ENCODE data around the gene C1orf198. TPM values are rescaled to one million over a fixed set of nuclear protein-coding genes. Genes with fewer than 3 reads are reported as not detected.

The C1orf198 gene
- total RNA-seq, 1 donor, result 352 TPM

- Histone ChIP-seq H3K27me3 (ENCODE audit: insufficient read depth, low read length) (no peaks in the 10 kb centered on the region), H3K9me3 (ENCODE audit: low read depth, low read length) (no peaks in the 10 kb centered on the region), H3K4me1 (ENCODE audit: insufficient read depth, low read length) (peaks cover 40% of the 10 kb centered on the region), H3K4me3 (ENCODE audit: insufficient read depth, low read length) (no peak overlapping the region), H3K36me3 (ENCODE audit: insufficient read depth, low read length) (peaks cover 2% of the 10 kb centered on the region), H3K27ac (ENCODE audit: low read depth, low read length) (no peak overlapping the region), H4K20me1 (ENCODE audit: insufficient read depth, low read length) (no peaks in the 10 kb centered on the region), H2AFZ (ENCODE audit: low read length) (no peak overlapping the region), H3K79me2 (ENCODE audit: insufficient read depth, low read length) (no peaks in the 10 kb centered on the region), H3K4me2 (ENCODE audit: insufficient read depth, low read length) (no peak overlapping the region)
- DNase-seq (ENCODE audit: insufficient read length, low spot score, missing footprints), result no peak
- TF ChIP-seq CTCF (IDR thresholded peaks at IDR 0.05; ENCODE audit: extremely low read depth, low read depth, low read length), result no peak
Measured at GRCh38 chr1:230901671-230902070, 33.4 kb upstream of the C1orf198 start.

DNA sequence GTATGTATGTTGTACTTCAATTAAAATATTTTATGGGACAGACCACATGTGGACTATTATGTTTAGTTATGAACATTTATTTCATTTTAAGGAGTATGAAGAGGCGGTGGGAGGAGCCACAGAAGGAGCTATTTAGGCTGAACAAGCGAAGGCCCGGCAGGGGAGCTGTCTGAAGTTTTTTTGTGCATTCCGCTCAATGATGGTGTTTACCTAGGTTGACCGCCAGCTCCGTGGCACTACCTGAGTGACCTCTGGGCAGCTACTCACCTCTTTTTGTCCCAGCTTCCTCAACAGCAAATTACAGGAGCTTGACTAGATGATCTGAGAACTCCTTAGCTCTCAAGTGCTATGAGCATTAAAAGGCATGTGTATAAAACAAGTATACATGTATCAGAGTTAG is 32.7 kb upstream of the C1orf198 start:
- Histone ChIP-seq H3K27me3 (ENCODE audit: insufficient read depth, low read length) (no peaks in the 10 kb centered on the region), H3K36me3 (ENCODE audit: insufficient read depth, low read length) (no peaks in the 10 kb centered on the region), H3K79me2 (ENCODE audit: insufficient read depth, low read length) (no peaks in the 10 kb centered on the region), H3K4me2 (ENCODE audit: insufficient read depth, low read length) (no peak overlapping the region), H2AFZ (ENCODE audit: low read length) (no peak overlapping the region), H3K27ac (ENCODE audit: low read depth, low read length) (peak overlapping the region; percentile 58), H4K20me1 (ENCODE audit: insufficient read depth, low read length) (no peaks in the 10 kb centered on the region), H3K4me3 (ENCODE audit: insufficient read depth, low read length) (no peak overlapping the region), H3K4me1 (ENCODE audit: insufficient read depth, low read length) (peaks cover 39% of the 10 kb centered on the region), H3K9me3 (ENCODE audit: low read depth, low read length) (no peaks in the 10 kb centered on the region)
- no peak for DNase-seq (ENCODE audit: insufficient read length, low spot score, missing footprints)
- no peak for TF ChIP-seq CTCF (IDR thresholded peaks at IDR 0.05; ENCODE audit: extremely low read depth, low read depth, low read length)

DNA sequence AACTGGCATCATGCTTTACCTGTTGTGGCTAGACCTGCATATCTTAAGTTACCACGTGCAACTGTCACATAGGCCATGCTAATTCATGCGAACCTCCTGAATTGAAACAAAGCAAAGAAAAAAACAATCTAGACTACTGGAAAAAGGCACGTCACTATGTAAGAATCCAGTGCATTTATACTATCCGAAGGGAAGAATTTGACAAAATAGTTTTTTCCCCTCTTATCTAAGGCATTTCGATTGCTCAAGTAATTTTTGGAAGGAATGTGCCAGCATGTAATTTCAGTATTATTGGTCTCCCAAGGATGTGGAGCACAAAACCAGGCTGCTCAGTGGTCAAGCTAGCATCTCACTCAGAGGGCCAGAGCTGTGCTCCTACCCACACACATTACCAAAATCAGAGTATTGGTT is 31.5 kb upstream of the C1orf198 start:
- Histone ChIP-seq H3K9me3 (ENCODE audit: low read depth, low read length) (no peaks in the 10 kb centered on the region), H3K27me3 (ENCODE audit: insufficient read depth, low read length) (no peaks in the 10 kb centered on the region), H3K36me3 (ENCODE audit: insufficient read depth, low read length) (no peaks in the 10 kb centered on the region), H3K4me2 (ENCODE audit: insufficient read depth, low read length) (peak overlapping the region; percentile 53), H2AFZ (ENCODE audit: low read length) (no peak overlapping the region), H4K20me1 (ENCODE audit: insufficient read depth, low read length) (no peaks in the 10 kb centered on the region), H3K4me1 (ENCODE audit: insufficient read depth, low read length) (peaks cover 32% of the 10 kb centered on the region), H3K27ac (ENCODE audit: low read depth, low read length) (peak overlapping the region; percentile 58), H3K79me2 (ENCODE audit: insufficient read depth, low read length) (no peaks in the 10 kb centered on the region), H3K4me3 (ENCODE audit: insufficient read depth, low read length) (no peak overlapping the region)
- TF ChIP-seq CTCF (IDR thresholded peaks at IDR 0.05; ENCODE audit: extremely low read depth, low read depth, low read length), result no peak
- peak; percentile 85 for DNase-seq (ENCODE audit: insufficient read length, low spot score, missing footprints)

DNA sequence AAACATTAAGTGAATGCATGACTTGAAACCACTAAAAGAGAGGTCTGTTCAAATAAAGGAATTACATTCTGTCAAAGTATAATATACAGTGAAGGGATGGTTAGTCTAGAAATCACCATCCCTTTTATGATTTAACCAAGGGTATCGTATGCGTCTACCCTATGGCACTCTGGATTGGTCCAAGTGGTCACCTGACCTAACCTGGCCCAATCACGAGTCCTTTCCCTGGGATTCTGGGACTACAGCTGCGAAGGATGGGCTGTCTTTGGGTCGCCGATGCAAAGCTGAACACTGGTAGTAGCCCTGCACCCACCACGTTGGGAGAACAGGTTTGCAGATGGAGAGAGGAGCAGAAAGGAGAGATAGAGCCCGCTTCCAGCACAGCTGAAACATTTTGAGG is 30.4 kb upstream of the C1orf198 start:
- Histone ChIP-seq H3K27me3 (ENCODE audit: insufficient read depth, low read length) (no peaks in the 10 kb centered on the region), H3K4me1 (ENCODE audit: insufficient read depth, low read length) (peaks cover 32% of the 10 kb centered on the region), H2AFZ (ENCODE audit: low read length) (no peak overlapping the region), H4K20me1 (ENCODE audit: insufficient read depth, low read length) (no peaks in the 10 kb centered on the region), H3K27ac (ENCODE audit: low read depth, low read length) (no peak overlapping the region), H3K9me3 (ENCODE audit: low read depth, low read length) (no peaks in the 10 kb centered on the region), H3K36me3 (ENCODE audit: insufficient read depth, low read length) (no peaks in the 10 kb centered on the region), H3K4me2 (ENCODE audit: insufficient read depth, low read length) (no peak overlapping the region), H3K4me3 (ENCODE audit: insufficient read depth, low read length) (no peak overlapping the region), H3K79me2 (ENCODE audit: insufficient read depth, low read length) (no peaks in the 10 kb centered on the region)
- no peak for TF ChIP-seq CTCF (IDR thresholded peaks at IDR 0.05; ENCODE audit: extremely low read depth, low read depth, low read length)
- no peak for DNase-seq (ENCODE audit: insufficient read length, low spot score, missing footprints)

Data from osteoblast (primary cell).